ENCODE data around the gene GALNT15. TPM values are rescaled to one million over a fixed set of nuclear protein-coding genes. Genes with fewer than 3 reads are reported as not detected.

GALNT15 gene
- total and polyA plus RNA-seq, 2 donors (not counting 3 experiments of a cell fraction or from before 2014, with no cell fraction given) = 0.87 to 5.4 TPM

- peaks cover 0 to 4% of the 10 kb centered on the region in 2 experiments for H3K27me3 ChIP-seq (ENCODE audit: control insufficient read depth in 2 of 2, insufficient read depth in 2 of 2, low read length in 2 of 2)
- H3K9ac ChIP-seq (replicated peaks; ENCODE audit: extremely low read depth, insufficient read depth, low read length) = no peak overlapping the region
- no peak for TF ChIP-seq POLR2A (IDR thresholded peaks at IDR 0.05; ENCODE audit: low read depth, low read length)
- no peak for TF ChIP-seq MAX (IDR thresholded peaks at IDR 0.05; ENCODE audit: insufficient read depth, insufficient read length)
- TF ChIP-seq GATA2 (IDR thresholded peaks at IDR 0.05; ENCODE audit: insufficient read depth, insufficient read length, low read depth, low read length) = no peak
- no peak for TF ChIP-seq CTCF (IDR thresholded peaks at IDR 0.05; ENCODE audit: extremely low read depth in 1 of 2, insufficient read depth in 1 of 2, low read depth in 1 of 2, low read length in 2 of 2)
- TF ChIP-seq EZH2 (IDR thresholded peaks at IDR 0.05; ENCODE audit: borderline replicate concordance, low read depth, low read length, severe bottlenecking) = no peak
- no peak for TF ChIP-seq MYC (IDR thresholded peaks at IDR 0.05; ENCODE audit: low read depth, low read length)
- TF ChIP-seq FOS (IDR thresholded peaks at IDR 0.05; ENCODE audit: borderline replicate concordance, insufficient read depth, low read length) = no peak
- H3K9me3 ChIP-seq (replicated peaks; ENCODE audit: control insufficient read depth, insufficient read depth, low read length) = no peaks in the 10 kb centered on the region
- H3K4me1 ChIP-seq (ENCODE audit: control insufficient read depth, extremely low read depth, insufficient read depth, low read length) = no peaks in the 10 kb centered on the region
- no peak overlapping the region for H2AFZ ChIP-seq (ENCODE audit: low read depth, low read length)
- no peaks in the 10 kb centered on the region for H4K20me1 ChIP-seq (replicated peaks; ENCODE audit: control insufficient read depth, extremely low read depth, insufficient read depth, low read length)
- ChIA-PET CTCF (interaction anchor here (1.0 kb wide), 1 partner anchor 119 kb away, joined by 4 read pairs; no protein-coding TSS in a partner anchor), POLR2A (no interaction called here)
- DNase-seq (ENCODE audit: low read depth, low spot score) (no peak), FAIRE-seq (no peak)
- no peak overlapping the region for H3K4me3 ChIP-seq (replicated peaks in 1 of 3; ENCODE audit: insufficient read depth in 1 of 3, low read depth in 1 of 3, low read length in 3 of 3)
- no peaks in the 10 kb centered on the region for H3K9me1 ChIP-seq (replicated peaks; ENCODE audit: control insufficient read depth, extremely low read depth, insufficient read depth, low read length)
- H3K79me2 ChIP-seq (ENCODE audit: control insufficient read depth, insufficient read depth, low read length) = no peaks in the 10 kb centered on the region
- H3K27ac ChIP-seq (ENCODE audit: insufficient read depth, low read depth, low read length) = no peak overlapping the region
- intact Hi-C loops (cut with micrococcal nuclease) = no loop called here
- no peak overlapping the region for H3K4me2 ChIP-seq (ENCODE audit: insufficient read depth, low read length)
- no TSS peak for BruUV-seq (replicated peaks)
- no peaks in the 10 kb centered on the region for H3K36me3 ChIP-seq (ENCODE audit: control insufficient read depth in 2 of 2, extremely low read depth in 1 of 2, insufficient read depth in 2 of 2, low read length in 2 of 2)
- dilution Hi-C loops (cut with MboI; ENCODE audit: extremely low pct_ligation_motif_present, low sequenced_read_pairs) = no loop called here
Observed at GRCh38 chr3:16168211-16168610, 6.3 kb upstream of the GALNT15 start.
